IPS-20b (cell line): Measurements from ENCODE around the gene DUT.

Experiments used
- H3K27ac ChIP-seq: one replicate; pipeline ENCODE4 v1.5.1; 2013; ENCODE audit warnings: low read length
- H3K27me3 ChIP-seq: 2 replicates; pipeline ENCODE4 v1.6.1; 2013; ENCODE audit warnings: mild to moderate bottlenecking, low read length, inconsistent platforms; ENCODE audit not compliant: insufficient read depth
- H3K36me3 ChIP-seq: 2 replicates; pipeline ENCODE4 v1.6.1; 2013; ENCODE audit warnings: low read depth, mild to moderate bottlenecking, inconsistent platforms, low read length, moderate library complexity; ENCODE audit not compliant: insufficient read depth
- H3K4me1 ChIP-seq: 2 replicates; pipeline ENCODE4 v1.6.1; 2013; ENCODE audit warnings: mild to moderate bottlenecking, control low read depth, inconsistent platforms, low read length, moderate library complexity; ENCODE audit not compliant: insufficient read depth
- H3K4me3 ChIP-seq: 2 replicates; pipeline ENCODE4 v1.5.1; 2013; ENCODE audit warnings: mild to moderate bottlenecking, low read length, inconsistent platforms
- H3K9ac ChIP-seq: 2 replicates; pipeline ENCODE4 v1.6.1; 2013; ENCODE audit warnings: low read depth, mild to moderate bottlenecking, inconsistent platforms, low read length, moderate library complexity
- H3K9me3 ChIP-seq: 2 replicates; pipeline ENCODE4 v1.6.1; 2013; ENCODE audit warnings: mild to moderate bottlenecking, low read depth, low read length, inconsistent platforms; ENCODE audit not compliant: insufficient read depth

Gene DUT

DNA sequence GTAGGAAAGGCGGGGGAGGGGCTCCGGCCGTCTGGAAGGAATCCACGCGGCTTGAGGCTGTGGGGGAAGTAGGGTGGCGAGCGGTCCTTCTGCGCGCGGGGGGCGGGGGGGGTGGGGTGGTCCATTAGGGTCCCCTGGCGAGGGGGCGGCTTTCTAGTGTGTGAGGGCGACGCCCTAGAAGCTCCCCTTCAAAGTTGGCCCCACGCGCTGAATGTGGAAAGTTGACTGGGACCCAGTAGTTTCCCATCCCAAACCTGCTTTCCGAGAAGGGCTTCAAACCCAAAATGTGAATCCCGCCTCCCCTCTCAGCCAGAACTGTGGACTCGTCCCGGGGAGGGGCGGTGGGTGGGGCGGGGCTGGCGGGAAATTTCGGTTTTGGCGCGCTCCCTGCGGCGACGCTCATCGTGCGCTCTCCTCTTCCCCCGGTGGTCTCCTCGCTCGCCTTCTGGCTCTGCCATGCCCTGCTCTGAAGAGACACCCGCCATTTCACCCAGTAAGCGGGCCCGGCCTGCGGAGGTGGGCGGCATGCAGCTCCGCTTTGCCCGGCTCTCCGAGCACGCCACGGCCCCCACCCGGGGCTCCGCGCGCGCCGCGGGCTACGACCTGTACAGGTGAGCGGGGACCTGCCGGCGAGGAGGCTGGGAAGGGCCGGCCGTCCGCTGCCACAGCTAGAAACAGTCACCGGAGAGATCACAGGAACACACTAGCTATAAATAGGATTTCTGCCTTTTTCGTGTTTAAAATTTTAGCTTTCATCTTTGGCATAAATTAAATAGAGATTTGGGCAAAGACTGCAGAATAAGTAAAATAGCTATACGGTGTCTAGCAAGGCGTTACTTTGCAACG is 790 bp downstream of the DUT start:
- no peaks in the 10 kb centered on the region for H3K27me3 ChIP-seq
- peaks cover 15% of the 10 kb centered on the region; the same call in 1 of the 2 replicates for H3K4me1 ChIP-seq
- H3K27ac ChIP-seq = no peak overlapping the region
- H3K9ac ChIP-seq = peak overlapping the region; percentile 93
- H3K9me3 ChIP-seq = no peaks in the 10 kb centered on the region
- H3K4me3 ChIP-seq = peak overlapping the region; percentile 92
- H3K36me3 ChIP-seq = peaks cover 33% of the 10 kb centered on the region

DNA sequence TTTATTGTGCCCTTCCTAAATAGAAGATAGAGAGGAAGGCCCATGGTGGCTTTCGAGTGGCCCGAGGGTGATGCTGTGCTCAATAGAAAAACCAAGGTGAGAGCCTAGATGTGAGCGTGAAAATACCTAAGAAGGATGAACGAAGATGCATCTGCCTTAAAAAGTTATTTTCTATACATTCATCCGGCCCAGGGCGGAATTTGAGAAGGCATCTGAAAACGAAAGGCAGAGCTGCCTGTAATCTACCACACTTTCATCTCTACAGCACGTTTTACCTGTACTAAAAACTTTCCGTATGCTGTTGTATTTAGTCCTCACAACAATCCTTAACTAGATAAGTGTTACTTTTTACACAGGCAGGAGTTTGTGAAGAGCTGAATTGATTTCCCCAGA is 1.4 kb downstream of the DUT start:
- H3K36me3 ChIP-seq = peaks cover 39% of the 10 kb centered on the region
- peak overlapping the region; percentile 93 for H3K9ac ChIP-seq
- peaks cover 15% of the 10 kb centered on the region; the same call in 1 of the 2 replicates for H3K4me1 ChIP-seq
- H3K4me3 ChIP-seq = peak overlapping the region; percentile 92
- no peaks in the 10 kb centered on the region for H3K27me3 ChIP-seq
- H3K27ac ChIP-seq = no peak overlapping the region
- no peaks in the 10 kb centered on the region for H3K9me3 ChIP-seq

DNA sequence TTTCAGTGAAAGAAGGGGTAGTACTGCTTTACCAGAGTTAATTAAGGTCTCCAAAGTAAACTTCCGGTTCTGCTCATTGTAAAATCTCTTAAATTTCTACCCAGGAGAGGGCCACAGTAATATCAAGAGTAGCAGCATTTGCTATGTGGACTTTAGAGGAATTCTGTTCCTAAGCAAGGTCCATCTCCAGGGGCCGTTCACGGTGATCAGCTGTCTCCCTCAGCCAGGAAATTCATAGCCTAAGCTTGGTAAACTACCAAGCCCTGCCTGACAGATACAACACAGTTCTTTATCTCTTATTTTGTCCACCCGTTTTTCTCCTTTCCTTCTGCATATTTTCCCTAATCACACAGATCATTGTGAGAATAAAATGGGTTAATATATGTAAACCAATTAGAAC is 2.3 kb downstream of the DUT start:
- no peaks in the 10 kb centered on the region for H3K27me3 ChIP-seq
- H3K36me3 ChIP-seq = peaks cover 48% of the 10 kb centered on the region
- no peaks in the 10 kb centered on the region for H3K9me3 ChIP-seq
- no peak overlapping the region for H3K27ac ChIP-seq
- H3K9ac ChIP-seq = peak overlapping the region; percentile 93
- H3K4me1 ChIP-seq = peaks cover 15% of the 10 kb centered on the region; the same call in 1 of the 2 replicates
- H3K4me3 ChIP-seq = peak overlapping the region; percentile 92

DNA sequence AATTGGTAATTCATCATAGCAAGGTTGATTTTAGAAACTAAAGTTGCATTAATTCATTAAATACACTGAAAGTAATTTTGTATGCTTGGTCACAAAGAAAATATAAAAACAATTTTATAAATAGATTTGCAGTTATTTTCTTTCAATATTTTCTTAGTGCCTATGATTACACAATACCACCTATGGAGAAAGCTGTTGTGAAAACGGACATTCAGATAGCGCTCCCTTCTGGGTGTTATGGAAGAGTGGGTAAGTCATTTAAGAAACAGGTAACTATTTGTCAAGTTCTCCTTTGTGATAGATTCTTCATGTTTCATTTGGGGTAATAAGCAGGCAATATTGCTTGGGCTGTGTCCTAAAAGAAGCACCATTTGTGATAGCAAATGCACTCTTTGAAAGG is 3.0 kb downstream of the DUT start:
- H3K36me3 ChIP-seq = peaks cover 53% of the 10 kb centered on the region
- no peaks in the 10 kb centered on the region for H3K27me3 ChIP-seq
- no peaks in the 10 kb centered on the region for H3K9me3 ChIP-seq
- peak overlapping the region; percentile 93; the same call in 1 of the 2 replicates for H3K9ac ChIP-seq
- H3K4me1 ChIP-seq = peaks cover 15% of the 10 kb centered on the region; the same call in 1 of the 2 replicates
- no peak overlapping the region for H3K27ac ChIP-seq
- H3K4me3 ChIP-seq = peak overlapping the region; percentile 92

DNA sequence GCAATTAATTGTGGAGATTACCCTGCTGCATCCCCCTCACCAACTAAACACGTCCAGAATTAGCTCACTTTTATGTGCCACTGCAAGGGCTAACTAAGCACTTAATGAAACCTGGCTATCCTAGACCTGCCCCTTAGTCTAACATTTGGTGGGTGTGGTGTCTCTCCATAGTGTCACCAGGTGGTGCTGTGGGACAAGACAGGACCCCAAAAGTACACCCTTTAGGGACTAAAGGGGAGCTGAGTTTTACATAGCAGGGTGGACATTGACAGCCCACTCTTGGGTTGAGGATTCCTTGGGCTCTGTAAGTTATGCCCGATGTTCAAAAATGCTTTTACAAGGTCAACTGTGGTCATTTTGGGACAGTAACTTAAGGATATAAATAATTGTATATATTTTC is 5.7 kb downstream of the DUT start:
- H3K4me3 ChIP-seq = no peak overlapping the region
- peaks cover 10% of the 10 kb centered on the region; the same call in 1 of the 2 replicates for H3K4me1 ChIP-seq
- no peaks in the 10 kb centered on the region for H3K9me3 ChIP-seq
- H3K27ac ChIP-seq = no peak overlapping the region
- peaks cover 79% of the 10 kb centered on the region for H3K36me3 ChIP-seq
- no peak overlapping the region for H3K9ac ChIP-seq
- no peaks in the 10 kb centered on the region for H3K27me3 ChIP-seq

DNA sequence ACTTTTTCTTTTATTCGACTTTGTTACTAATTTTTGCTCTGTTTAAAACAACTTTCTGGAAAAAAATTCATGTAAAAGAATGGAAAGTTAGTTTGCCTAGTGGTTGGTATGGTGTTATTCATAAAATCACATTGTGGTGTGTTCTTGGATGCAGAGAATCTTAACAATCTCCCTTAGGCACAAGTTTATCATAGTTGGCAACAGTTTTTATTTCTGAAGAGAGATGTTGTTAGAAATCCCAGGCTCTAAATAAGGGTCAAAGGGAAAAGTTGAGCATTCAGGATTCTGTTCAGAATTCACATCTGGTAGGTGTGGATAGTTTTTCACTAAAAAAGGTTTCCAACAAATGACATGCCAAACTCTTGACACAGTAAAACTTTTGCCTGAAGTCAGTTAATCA is 6.4 kb downstream of the DUT start:
- H3K4me1 ChIP-seq = peaks cover 10% of the 10 kb centered on the region; the same call in 1 of the 2 replicates
- H3K27ac ChIP-seq = no peak overlapping the region
- H3K36me3 ChIP-seq = peaks cover 86% of the 10 kb centered on the region
- H3K9me3 ChIP-seq = no peaks in the 10 kb centered on the region
- no peak overlapping the region for H3K4me3 ChIP-seq
- no peaks in the 10 kb centered on the region for H3K27me3 ChIP-seq
- no peak overlapping the region for H3K9ac ChIP-seq

DNA sequence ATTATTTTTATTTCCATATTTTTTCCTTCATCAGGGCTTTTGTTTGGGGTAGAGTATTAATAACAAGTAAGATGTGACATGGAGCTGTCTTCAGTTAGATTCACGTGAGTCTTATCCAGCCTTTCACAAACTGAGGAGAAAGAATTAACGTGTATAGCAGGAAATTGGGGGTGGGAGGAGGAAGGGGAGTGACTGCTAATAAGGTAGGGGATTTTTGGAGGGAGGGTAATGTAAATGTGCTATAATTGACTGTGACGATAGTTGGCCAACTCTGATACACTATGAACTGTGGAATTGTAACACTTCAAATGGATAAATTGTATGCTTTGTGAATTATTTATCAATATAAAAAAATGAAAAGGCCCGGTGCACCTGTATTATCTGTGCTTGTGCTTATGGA is 8.9 kb downstream of the DUT start:
- H3K27me3 ChIP-seq = no peaks in the 10 kb centered on the region
- H3K9ac ChIP-seq = no peak overlapping the region
- H3K27ac ChIP-seq = no peak overlapping the region
- H3K36me3 ChIP-seq = peaks cover 84% of the 10 kb centered on the region
- H3K9me3 ChIP-seq = no peaks in the 10 kb centered on the region
- H3K4me3 ChIP-seq = no peak overlapping the region
- no peaks in the 10 kb centered on the region for H3K4me1 ChIP-seq

DNA sequence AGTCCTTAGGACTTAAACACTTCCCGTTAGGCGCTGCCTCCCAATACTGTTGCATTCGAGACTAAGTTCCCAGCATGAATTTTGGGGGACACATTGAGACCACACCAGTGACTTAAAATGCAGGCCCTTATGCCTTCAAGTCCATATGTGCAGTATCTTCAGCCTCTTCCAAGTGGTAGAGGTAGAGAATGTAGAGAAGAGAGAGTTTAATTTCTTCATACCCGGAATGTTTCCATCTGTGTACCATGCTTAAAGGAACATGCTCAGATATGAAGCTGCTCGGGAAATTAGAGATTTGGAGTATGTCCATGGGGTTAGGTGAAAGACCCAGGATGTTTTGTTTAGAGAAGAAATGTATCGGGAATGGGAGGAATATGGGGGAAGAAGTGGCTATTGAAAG is 12.6 kb downstream of the DUT start:
- Histone ChIP-seq H3K36me3 (peaks cover 48% of the 10 kb centered on the region), H3K4me3 (no peak overlapping the region), H3K27me3 (no peaks in the 10 kb centered on the region), H3K9me3 (no peaks in the 10 kb centered on the region), H3K4me1 (peaks cover 7% of the 10 kb centered on the region; the same call in 1 of the 2 replicates), H3K27ac (no peak overlapping the region), H3K9ac (no peak overlapping the region)

DNA sequence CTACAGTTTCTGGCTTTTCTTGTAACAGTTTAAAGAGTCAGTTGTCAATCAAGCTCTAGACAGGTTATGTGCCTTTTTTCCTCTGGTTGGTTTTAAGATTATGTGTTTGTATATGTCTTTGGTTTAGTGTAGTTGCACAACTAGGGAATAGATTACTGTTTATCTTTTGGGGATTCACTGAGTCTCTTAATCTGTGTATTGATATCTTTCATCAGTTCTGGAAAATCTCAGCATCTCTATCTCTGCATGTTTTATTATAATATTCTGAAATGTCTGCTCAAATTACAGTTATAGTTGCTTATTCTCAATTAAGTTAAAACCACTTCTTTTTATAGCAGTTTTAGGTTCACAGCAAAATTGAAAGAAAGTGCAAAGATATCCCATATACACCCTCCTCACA is 14.3 kb downstream of the DUT start:
- Histone ChIP-seq H3K27ac (no peak overlapping the region), H3K4me3 (no peak overlapping the region), H3K9ac (no peak overlapping the region), H3K4me1 (peaks cover 7% of the 10 kb centered on the region; the same call in 1 of the 2 replicates), H3K27me3 (no peaks in the 10 kb centered on the region), H3K36me3 (peaks cover 34% of the 10 kb centered on the region), H3K9me3 (no peaks in the 10 kb centered on the region)

DNA sequence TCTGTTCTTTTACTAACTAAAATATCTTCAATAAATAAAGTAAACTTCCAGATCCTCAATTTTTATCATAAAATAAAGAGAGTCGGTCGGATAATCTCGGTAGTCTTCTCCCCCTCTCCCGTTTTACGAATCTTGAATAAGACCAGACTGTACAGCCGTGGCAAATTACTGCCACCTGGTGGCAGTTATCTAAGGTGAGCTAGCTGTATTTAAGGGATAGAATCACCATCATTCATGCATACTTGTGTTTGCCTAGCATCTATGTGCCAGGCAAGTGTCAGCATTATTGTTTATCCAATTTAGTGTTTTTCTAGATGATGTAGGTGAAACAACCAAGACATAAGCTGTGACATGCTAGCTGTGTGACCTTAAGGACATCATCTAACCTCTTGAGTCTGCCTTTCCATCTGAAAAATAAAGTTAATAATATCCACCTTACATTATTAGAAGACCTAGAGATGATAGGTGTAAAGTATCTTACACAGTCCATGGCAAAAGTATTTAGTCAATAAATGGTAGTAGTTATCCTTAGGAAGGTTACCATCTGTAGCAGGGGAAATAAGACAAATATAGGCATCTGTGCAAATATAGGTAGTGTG is 21.3 kb downstream of the DUT start:
- Histone ChIP-seq H3K27me3 (no peaks in the 10 kb centered on the region), H3K27ac (no peak overlapping the region), H3K4me1 (peaks cover 7% of the 10 kb centered on the region; the same call in 1 of the 2 replicates), H3K9me3 (no peaks in the 10 kb centered on the region), H3K9ac (no peak overlapping the region), H3K4me3 (no peak overlapping the region), H3K36me3 (no peaks in the 10 kb centered on the region)

DNA sequence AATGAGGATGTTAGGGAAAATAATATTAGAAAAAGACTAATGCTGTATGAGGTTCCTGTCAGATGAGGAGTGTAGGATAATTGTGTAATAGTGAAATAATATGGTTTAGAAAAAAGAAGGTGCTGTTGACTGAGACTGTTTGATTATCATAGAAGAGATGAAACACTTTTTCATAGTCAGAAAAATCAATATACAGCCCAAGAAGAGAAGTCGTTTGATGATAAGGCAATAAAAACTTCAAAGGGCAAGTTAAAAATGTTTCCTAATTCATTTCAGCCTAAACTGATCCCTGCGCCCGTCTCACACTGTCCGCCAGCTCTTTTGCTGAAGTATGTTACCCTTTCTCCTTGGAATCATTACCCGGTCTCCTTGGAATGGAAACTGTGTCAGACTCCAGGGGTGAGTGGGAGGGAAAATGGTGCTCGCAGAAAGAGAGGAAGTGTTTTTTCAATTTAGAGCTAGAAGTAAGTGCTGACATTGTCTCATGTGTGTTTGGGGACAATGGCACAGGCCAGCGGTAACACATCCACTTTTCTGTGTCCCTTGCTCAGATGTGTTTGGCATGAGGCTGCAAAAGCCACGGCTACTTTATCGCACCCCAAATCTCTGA is 23.6 kb downstream of the DUT start:
- no peak overlapping the region for H3K9ac ChIP-seq
- no peaks in the 10 kb centered on the region for H3K36me3 ChIP-seq
- no peaks in the 10 kb centered on the region; the same call in 1 of the 2 replicates for H3K4me1 ChIP-seq
- H3K27ac ChIP-seq = no peak overlapping the region
- H3K27me3 ChIP-seq = no peaks in the 10 kb centered on the region
- no peak overlapping the region for H3K4me3 ChIP-seq
- H3K9me3 ChIP-seq = no peaks in the 10 kb centered on the region
